ENCODE results near the gene KATNAL1.

Gene KATNAL1

DNA sequence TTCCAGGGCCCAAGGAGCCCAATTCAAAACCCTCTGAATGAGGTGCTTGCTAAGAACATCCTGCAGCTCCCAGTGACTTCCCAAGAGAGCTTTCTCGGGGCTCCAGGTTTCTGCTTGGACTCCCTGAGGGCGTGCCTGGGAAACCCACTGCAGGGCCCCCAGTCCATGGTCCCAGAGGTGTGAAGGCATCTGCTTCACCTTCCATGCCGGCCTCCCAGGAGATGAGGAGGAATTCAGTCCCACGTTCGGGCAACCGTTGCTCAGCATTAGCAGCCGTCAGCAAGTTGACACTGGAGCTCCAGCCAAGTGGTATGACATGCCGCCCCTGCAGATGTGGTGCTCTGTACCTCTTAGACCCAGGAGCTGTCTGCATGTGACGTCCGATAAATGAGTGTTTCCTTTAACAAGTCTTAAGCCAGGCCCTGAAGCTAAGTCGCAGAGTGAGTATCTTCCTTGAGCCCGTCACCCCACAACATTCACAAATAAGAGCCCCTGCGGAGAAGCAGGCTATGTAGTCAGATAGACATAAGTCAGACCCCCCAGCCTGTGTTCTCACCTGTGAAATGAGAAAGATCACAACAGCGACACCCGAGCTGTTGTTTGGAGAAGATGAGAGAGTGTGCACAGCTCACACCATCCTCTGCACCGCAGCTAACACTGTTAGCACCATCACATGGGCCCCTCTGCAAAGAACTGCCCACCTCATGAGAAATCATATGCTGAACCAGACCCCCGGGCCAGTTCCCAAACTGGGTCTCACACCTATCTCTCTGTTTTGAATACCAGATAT lies 150.3 kb downstream of the KATNAL1 start:
- Histone ChIP-seq H3K36me3 (ENCODE audit: insufficient read depth, low read depth, low read length) (no peaks in the 10 kb centered on the region), H3K27me3 (ENCODE audit: insufficient read depth, low read length) (no peaks in the 10 kb centered on the region), H3K4me1 (ENCODE audit: insufficient read depth, low read length) (no peaks in the 10 kb centered on the region; the same call in 1 of the 2 replicates), H3K9ac (ENCODE audit: low read depth, low read length) (no peak overlapping the region), H3K4me3 (ENCODE audit: low read length) (no peak overlapping the region), H3K9me3 (ENCODE audit: insufficient read depth, low read depth, low read length) (no peaks in the 10 kb centered on the region; the same call in 1 of the 2 replicates), H3K27ac (ENCODE audit: low read length) (no peak overlapping the region)

DNA sequence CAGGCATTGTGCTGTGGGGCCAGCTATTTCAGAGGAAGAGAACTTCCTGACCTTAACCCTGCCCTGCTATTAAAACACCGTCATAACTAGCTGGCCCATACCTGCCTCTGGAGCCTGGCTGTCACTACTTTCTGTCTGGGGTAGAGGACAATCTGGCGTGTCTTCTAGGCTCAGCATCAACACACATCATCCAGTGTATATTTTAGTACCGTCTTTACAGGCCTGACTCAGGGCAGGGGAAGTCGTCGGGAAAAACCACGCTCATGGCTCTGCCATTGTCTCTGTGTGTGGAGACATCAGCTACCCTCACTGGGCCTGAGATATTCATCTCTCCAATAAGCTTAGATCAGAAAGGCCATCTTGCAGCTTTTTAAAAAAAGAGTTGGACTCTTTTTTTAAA lies 151.1 kb downstream of the KATNAL1 start:
- H3K4me1 ChIP-seq (ENCODE audit: insufficient read depth, low read length), result no peaks in the 10 kb centered on the region; the same call in 1 of the 2 replicates
- H3K27me3 ChIP-seq (ENCODE audit: insufficient read depth, low read length), result no peaks in the 10 kb centered on the region
- H3K9me3 ChIP-seq (ENCODE audit: insufficient read depth, low read depth, low read length), result no peaks in the 10 kb centered on the region; the same call in 1 of the 2 replicates
- no peak overlapping the region for H3K9ac ChIP-seq (ENCODE audit: low read depth, low read length)
- no peak overlapping the region for H3K4me3 ChIP-seq (ENCODE audit: low read length)
- no peak overlapping the region for H3K27ac ChIP-seq (ENCODE audit: low read length)
- H3K36me3 ChIP-seq (ENCODE audit: insufficient read depth, low read depth, low read length), result no peaks in the 10 kb centered on the region

DNA sequence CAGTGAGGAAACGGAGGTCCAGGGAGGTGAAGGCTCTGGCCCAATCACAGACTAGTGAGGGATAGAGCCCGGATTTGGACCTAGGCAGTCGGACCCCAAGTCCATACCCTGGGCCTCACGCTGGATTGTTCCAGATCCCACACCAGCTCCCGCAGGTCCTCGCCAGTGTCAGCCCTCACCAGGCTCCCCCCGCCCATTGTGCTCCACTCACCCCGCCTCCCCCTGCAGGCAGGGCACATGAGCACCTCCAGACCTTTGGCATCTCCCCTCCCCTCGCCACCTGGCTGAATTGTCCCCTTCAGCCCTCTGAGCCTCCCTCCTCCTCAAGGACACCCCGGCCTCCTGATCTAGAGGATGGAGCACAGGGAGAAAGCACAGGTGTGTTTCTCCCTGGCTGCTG lies 152.4 kb downstream of the KATNAL1 start:
- H3K27ac ChIP-seq (ENCODE audit: low read length), result no peak overlapping the region
- H3K4me1 ChIP-seq (ENCODE audit: insufficient read depth, low read length), result no peaks in the 10 kb centered on the region; the same call in 1 of the 2 replicates
- H3K9ac ChIP-seq (ENCODE audit: low read depth, low read length), result no peak overlapping the region
- H3K36me3 ChIP-seq (ENCODE audit: insufficient read depth, low read depth, low read length), result no peaks in the 10 kb centered on the region
- no peaks in the 10 kb centered on the region for H3K27me3 ChIP-seq (ENCODE audit: insufficient read depth, low read length)
- H3K4me3 ChIP-seq (ENCODE audit: low read length), result no peak overlapping the region
- no peaks in the 10 kb centered on the region; the same call in 1 of the 2 replicates for H3K9me3 ChIP-seq (ENCODE audit: insufficient read depth, low read depth, low read length)

DNA sequence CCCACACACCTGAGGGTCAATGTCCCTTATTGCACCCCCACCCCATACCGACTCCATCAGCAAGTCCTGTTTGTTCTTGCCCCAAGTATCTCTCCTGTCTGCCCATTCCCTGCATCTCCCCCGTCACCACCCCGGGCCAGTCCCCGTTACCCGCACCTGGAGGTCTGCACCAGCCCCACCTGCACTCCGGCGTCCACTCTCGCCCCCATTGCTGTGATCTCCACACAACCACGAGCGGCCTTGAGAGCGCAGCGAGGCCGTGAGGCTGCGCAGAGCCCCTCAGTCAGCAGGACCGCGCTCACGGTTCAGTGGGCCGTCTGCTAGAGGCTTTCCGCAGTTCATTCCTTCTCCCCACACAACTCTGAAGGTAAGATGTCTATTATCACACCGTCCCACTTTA lies 152.8 kb downstream of the KATNAL1 start:
- Histone ChIP-seq H3K36me3 (ENCODE audit: insufficient read depth, low read depth, low read length) (no peaks in the 10 kb centered on the region), H3K4me1 (ENCODE audit: insufficient read depth, low read length) (no peaks in the 10 kb centered on the region; the same call in 1 of the 2 replicates), H3K9me3 (ENCODE audit: insufficient read depth, low read depth, low read length) (no peaks in the 10 kb centered on the region; the same call in 1 of the 2 replicates), H3K4me3 (ENCODE audit: low read length) (no peak overlapping the region), H3K27ac (ENCODE audit: low read length) (no peak overlapping the region), H3K9ac (ENCODE audit: low read depth, low read length) (no peak overlapping the region), H3K27me3 (ENCODE audit: insufficient read depth, low read length) (no peaks in the 10 kb centered on the region)

DNA sequence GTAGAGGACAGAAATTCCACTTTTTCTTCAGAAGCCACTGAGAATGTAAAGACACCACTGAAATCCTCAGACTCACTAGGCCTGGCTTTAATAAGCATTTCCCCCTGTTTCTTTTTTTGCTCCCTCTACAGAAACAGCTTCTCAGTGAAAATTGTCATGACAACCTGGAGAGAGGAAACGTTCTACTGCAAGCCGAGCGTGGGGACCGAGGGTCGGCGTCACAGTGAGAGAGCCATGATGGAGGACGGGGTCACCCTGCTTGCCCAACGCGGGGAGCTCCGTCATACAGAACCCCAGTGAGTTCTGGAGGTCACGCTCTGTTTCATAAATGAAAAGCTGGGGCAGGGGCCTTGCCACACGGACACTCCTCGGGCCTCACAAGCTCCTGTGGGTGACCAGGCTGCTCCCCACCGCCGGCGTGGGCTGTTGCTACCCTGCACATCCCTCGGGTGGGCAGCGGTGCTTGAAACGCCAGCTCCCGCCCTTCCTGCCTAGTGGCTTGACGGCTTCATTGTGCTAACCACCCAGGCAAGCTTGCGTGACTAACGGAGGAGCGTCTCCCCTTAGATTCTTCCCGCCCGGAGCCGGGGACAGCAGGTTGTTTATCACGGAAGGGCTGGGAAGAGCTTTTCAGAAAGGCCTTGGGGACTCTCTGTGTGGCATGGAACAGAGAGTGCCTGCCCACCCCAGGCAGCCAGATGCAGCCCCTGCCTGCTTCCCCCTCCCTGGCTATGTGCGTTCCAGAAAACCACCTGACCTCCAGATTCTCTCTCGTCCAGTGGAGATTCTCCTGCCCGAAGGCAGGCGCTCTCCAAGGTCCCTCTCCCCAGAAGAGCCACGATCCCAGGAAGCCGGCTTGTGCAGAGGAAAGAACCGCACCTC lies 153.6 kb downstream of the KATNAL1 start:
- Histone ChIP-seq H3K36me3 (ENCODE audit: insufficient read depth, low read depth, low read length) (no peaks in the 10 kb centered on the region), H3K4me3 (ENCODE audit: low read length) (no peak overlapping the region), H3K9ac (ENCODE audit: low read depth, low read length) (no peak overlapping the region), H3K27ac (ENCODE audit: low read length) (no peak overlapping the region), H3K9me3 (ENCODE audit: insufficient read depth, low read depth, low read length) (no peaks in the 10 kb centered on the region; the same call in 1 of the 2 replicates), H3K4me1 (ENCODE audit: insufficient read depth, low read length) (no peaks in the 10 kb centered on the region; the same call in 1 of the 2 replicates), H3K27me3 (ENCODE audit: insufficient read depth, low read length) (no peaks in the 10 kb centered on the region)

Data from iPS-20b (cell line).